ENCODE results near the gene HCFC1.

The HCFC1 gene

DNA sequence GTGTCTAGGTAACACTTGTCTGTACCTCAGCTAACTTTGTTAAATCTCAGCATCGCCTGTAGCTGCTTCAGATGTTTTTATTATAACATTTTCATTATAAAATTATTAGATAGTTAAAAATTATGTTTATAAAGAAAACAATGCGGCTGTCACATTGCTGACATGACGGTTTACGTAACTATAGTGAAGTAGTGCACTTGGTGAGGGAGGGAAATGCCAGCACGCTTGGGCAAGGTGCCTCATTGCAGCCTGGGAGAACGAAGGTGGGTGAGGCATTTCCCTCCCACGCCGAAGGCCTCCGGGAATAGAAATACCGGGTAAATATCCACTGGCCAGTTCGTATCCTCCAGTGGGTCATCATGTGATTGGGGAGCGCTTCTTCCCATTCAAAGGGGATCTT is 16.9 kb upstream of the HCFC1 start:
- TF ChIP-seq EZH2 (IDR thresholded peaks at IDR 0.05; ENCODE audit: borderline replicate concordance, low read depth, low read length, severe bottlenecking): no peak
- TF ChIP-seq, protein P1, sequence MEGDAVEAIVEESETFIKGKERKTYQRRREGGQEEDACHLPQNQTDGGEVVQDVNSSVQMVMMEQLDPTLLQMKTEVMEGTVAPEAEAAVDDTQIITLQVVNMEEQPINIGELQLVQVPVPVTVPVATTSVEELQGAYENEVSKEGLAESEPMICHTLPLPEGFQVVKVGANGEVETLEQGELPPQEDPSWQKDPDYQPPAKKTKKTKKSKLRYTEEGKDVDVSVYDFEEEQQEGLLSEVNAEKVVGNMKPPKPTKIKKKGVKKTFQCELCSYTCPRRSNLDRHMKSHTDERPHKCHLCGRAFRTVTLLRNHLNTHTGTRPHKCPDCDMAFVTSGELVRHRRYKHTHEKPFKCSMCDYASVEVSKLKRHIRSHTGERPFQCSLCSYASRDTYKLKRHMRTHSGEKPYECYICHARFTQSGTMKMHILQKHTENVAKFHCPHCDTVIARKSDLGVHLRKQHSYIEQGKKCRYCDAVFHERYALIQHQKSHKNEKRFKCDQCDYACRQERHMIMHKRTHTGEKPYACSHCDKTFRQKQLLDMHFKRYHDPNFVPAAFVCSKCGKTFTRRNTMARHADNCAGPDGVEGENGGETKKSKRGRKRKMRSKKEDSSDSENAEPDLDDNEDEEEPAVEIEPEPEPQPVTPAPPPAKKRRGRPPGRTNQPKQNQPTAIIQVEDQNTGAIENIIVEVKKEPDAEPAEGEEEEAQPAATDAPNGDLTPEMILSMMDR (IDR thresholded peaks at IDR 0.05; ENCODE audit: borderline replicate concordance, extremely low read depth, low read length, poor library complexity, severe bottlenecking): no peak
- Histone ChIP-seq H3K4me3 (ENCODE audit: low read depth in 1 of 2, low read length in 2 of 2) (no peak overlapping the region), H4K20me1 (ENCODE audit: insufficient read depth, low read length) (no peaks in the 10 kb centered on the region), H3K36me3 (ENCODE audit: insufficient read depth, low read length) (no peaks in the 10 kb centered on the region; the same call in 1 of the 2 replicates), H3K27ac (ENCODE audit: low read length) (no peak overlapping the region), H3K4me2 (ENCODE audit: insufficient read depth, low read length) (no peak overlapping the region), H3K4me1 (ENCODE audit: insufficient read depth, low read length) (no peaks in the 10 kb centered on the region; the same call in 1 of the 2 replicates), H2AFZ (ENCODE audit: low read depth, low read length) (no peak overlapping the region), H3K9ac (ENCODE audit: low read depth, low read length) (no peak overlapping the region), H3K27me3 (ENCODE audit: insufficient read depth, low read length, poor library complexity) (no peaks in the 10 kb centered on the region), H3K79me2 (ENCODE audit: insufficient read depth, low read length) (no peaks in the 10 kb centered on the region), H3K9me3 (ENCODE audit: insufficient read depth, low read length, severe bottlenecking) (no peaks in the 10 kb centered on the region)
- ATAC-seq (ENCODE audit: insufficient read depth, low read depth): no peak
- DNase-seq: no peak

DNA sequence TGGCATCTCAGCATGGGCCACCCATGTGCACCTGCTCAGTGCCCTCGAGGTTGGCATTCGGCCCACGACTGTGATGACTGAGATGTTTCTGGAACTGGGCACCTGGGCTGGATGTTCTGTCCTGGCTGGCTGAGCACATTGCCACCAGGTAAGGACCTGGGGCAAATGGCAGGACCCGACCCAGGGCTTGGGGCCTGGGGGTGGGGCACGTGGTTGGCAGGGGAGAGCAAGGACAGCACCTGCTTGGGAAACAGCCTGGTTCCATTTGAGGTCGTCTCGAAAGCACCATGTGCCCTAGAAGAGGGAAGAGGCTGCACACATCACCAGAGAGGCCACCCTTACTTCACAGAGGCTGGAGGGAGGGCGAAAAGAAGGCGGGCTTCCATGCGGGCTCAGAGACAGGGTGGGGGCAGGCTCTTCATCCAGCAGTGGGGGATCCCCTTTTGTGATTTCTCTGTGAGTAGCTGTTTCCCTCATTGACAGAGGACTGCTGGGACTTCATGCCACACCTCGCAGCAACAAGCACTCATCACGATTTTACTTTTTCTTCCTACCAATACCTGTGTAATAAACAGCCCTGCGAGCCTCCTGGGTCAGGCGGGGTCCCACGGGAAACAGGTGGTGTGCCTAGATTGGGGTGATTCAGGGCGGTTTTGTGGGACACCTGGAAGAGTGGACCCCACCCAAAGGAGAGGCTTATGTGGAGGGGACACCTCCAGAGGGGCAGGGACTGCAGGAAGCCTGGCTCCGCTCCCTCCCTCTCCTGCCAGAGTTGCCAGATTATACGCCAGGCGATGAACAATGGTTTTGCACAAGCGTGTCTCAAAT is 12.9 kb upstream of the HCFC1 start:
- no peak overlapping the region for H3K4me2 ChIP-seq (ENCODE audit: insufficient read depth, low read length)
- H3K27ac ChIP-seq (ENCODE audit: low read length): no peak overlapping the region
- no peak for TF ChIP-seq EZH2 (IDR thresholded peaks at IDR 0.05; ENCODE audit: borderline replicate concordance, low read depth, low read length, severe bottlenecking)
- TF ChIP-seq, protein P1 (IDR thresholded peaks at IDR 0.05; ENCODE audit: borderline replicate concordance, extremely low read depth, low read length, poor library complexity, severe bottlenecking): no peak
- peaks cover 31% of the 10 kb centered on the region for H3K4me1 ChIP-seq (ENCODE audit: insufficient read depth, low read length)
- H4K20me1 ChIP-seq (ENCODE audit: insufficient read depth, low read length): no peaks in the 10 kb centered on the region
- no peaks in the 10 kb centered on the region for H3K27me3 ChIP-seq (ENCODE audit: insufficient read depth, low read length, poor library complexity)
- DNase-seq: peak; percentile 57
- H2AFZ ChIP-seq (ENCODE audit: low read depth, low read length): no peak overlapping the region
- H3K4me3 ChIP-seq (ENCODE audit: low read depth in 1 of 2, low read length in 2 of 2): no peak overlapping the region
- H3K79me2 ChIP-seq (ENCODE audit: insufficient read depth, low read length): peaks cover 12% of the 10 kb centered on the region
- no peaks in the 10 kb centered on the region for H3K9me3 ChIP-seq (ENCODE audit: insufficient read depth, low read length, severe bottlenecking)
- peak; percentile 10; the same call in 1 of the 3 replicates for ATAC-seq (ENCODE audit: insufficient read depth, low read depth)
- H3K9ac ChIP-seq (ENCODE audit: low read depth, low read length): no peak overlapping the region
- peaks cover 9% of the 10 kb centered on the region for H3K36me3 ChIP-seq (ENCODE audit: insufficient read depth, low read length)

DNA sequence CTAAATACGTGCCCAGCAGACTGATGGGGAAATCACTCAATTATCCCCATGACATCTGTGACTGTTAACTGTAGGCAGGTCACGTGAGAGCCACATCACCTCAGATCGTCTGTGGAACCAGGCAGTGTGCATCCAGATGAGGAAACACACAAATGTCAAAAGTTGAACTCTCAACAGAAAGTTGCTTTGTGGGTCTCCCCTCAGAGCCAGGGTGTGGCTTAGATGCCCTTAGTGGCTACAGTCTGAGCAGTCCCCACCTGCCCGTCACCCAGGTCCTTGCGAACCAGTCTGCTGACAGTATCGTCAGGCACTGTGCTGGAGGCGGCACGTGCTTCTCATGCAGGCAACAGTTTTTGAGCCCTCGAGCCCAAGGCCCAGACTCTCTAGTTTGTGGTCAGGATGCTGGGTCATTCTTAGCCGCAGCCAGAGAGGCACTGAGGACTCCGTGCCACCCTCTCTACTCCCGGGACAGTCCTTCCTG is 11.7 kb upstream of the HCFC1 start:
- Histone ChIP-seq H3K9ac (ENCODE audit: low read depth, low read length) (no peak overlapping the region), H2AFZ (ENCODE audit: low read depth, low read length) (no peak overlapping the region), H3K27me3 (ENCODE audit: insufficient read depth, low read length, poor library complexity) (no peaks in the 10 kb centered on the region), H3K27ac (ENCODE audit: low read length) (peak overlapping the region; percentile 88), H4K20me1 (ENCODE audit: insufficient read depth, low read length) (no peaks in the 10 kb centered on the region), H3K79me2 (ENCODE audit: insufficient read depth, low read length) (peaks cover 12% of the 10 kb centered on the region), H3K9me3 (ENCODE audit: insufficient read depth, low read length, severe bottlenecking) (no peaks in the 10 kb centered on the region), H3K4me1 (ENCODE audit: insufficient read depth, low read length) (peaks cover 31% of the 10 kb centered on the region), H3K4me2 (ENCODE audit: insufficient read depth, low read length) (no peak overlapping the region), H3K36me3 (ENCODE audit: insufficient read depth, low read length) (peaks cover 9% of the 10 kb centered on the region), H3K4me3 (ENCODE audit: low read depth in 1 of 2, low read length in 2 of 2) (no peak overlapping the region)
- TF ChIP-seq, protein P1 (IDR thresholded peaks at IDR 0.05; ENCODE audit: borderline replicate concordance, extremely low read depth, low read length, poor library complexity, severe bottlenecking): no peak
- no peak for TF ChIP-seq EZH2 (IDR thresholded peaks at IDR 0.05; ENCODE audit: borderline replicate concordance, low read depth, low read length, severe bottlenecking)
- ATAC-seq (ENCODE audit: insufficient read depth, low read depth): no peak
- DNase-seq: no peak
